ENCODE measurements around the gene CATSPERD. TPM values are rescaled to one million over a fixed set of nuclear protein-coding genes. Genes with fewer than 3 reads are reported as not detected.

The CATSPERD gene
- total and polyA plus RNA-seq, 7 experiments from 2014 or later = 0.07 TPM; not detected in 6

GRCh38 chr19:5680084-5680436 is 40.4 kb upstream of the CATSPERD start:
- CTCF ChIA-PET = no interaction called here

GRCh38 chr19:5680437-5681368 is 39.7 kb upstream of the CATSPERD start, which contains the start of the genes HSD11B1L and MICOS13:
Gene HSD11B1L, plus strand, starts transcription at chr19:5681027. Its CDS starts 3,806 bp downstream, at chr19:5684833.
Gene MICOS13, minus strand, starts transcription at chr19:5680516. Its CDS starts 30 bp downstream, at chr19:5680486.
- POLR2A ChIA-PET = interaction anchor here (1.0 to 1.7 kb wide), 2 partner anchors 9 to 11 kb away, joined by 3 to 6 read pairs; partner anchors contain the start of gene RPL36
- intact Hi-C loops (cut with micrococcal nuclease) = loop anchor here (1.0 to 10.0 kb wide), 16 partner anchors 10 to 1854 kb away; partner anchors contain the start of genes CATSPERD (in 2 of the 2), LONP1 (in 2 of the 2), RPL36 (in 2 of the 2) and SAFB2 (in 2 of the 2)

More at GRCh38 chr19:5680084-5680436, 40.4 kb upstream of the CATSPERD start:
- Histone ChIP-seq H3K9me3 (ENCODE audit: control insufficient read depth in 2 of 3, low read length in 3 of 3) (no peaks in the 10 kb centered on the region), H3K4me1 (ENCODE audit: control insufficient read depth in 2 of 2, insufficient read depth in 2 of 2, low read length in 2 of 2) (peaks cover 8 to 18% of the 10 kb centered on the region in 2 donors), H3K27ac (ENCODE audit: low read depth, low read length) (peak overlapping the region; percentile 98), H3K4me3 (ENCODE audit: low read length) (peak overlapping the region; percentile 100), H3K36me3 (ENCODE audit: control insufficient read depth in 2 of 3, insufficient read depth in 3 of 3, low read length in 3 of 3) (peaks cover 0 to 13% (median 0%) of the 10 kb centered on the region in 3 experiments), H3K27me3 (ENCODE audit: control insufficient read depth in 2 of 2, insufficient read depth in 2 of 2, low read length in 2 of 2) (no peaks in the 10 kb centered on the region)
- no peak for DNase-seq
- Mint-ChIP-seq H3K4me3 (peak overlapping the region; percentile 85 to 97 (median 94)), H3K9me3 (peaks cover 0 to 4% (median 0%) of the 10 kb centered on the region in 11 donors), H3K27me3 (peaks cover 0 to 18% (median 0%) of the 10 kb centered on the region in 5 donors), H3K36me3 (peaks cover 0 to 6% (median 0%) of the 10 kb centered on the region in 5 donors), H3K4me1 (peaks cover 20 to 32% (median 25%) of the 10 kb centered on the region in 7 donors), H3K27ac (peak overlapping the region; percentile 94 to 100 (median 97))
- POLR2A ChIA-PET = interaction anchor here (0.5 to 1.7 kb wide), 3 partner anchors 10 to 114 kb away, joined by 4 to 6 read pairs (median 4); partner anchors contain the start of genes RPL36, SAFB and SAFB2
- ATAC-seq = no peak
- intact Hi-C loops (cut with micrococcal nuclease) = loop anchor here (1.0 to 10.0 kb wide), 16 partner anchors 10 to 1855 kb away; partner anchors contain the start of genes CATSPERD (in 2 of the 2), LONP1 (in 2 of the 2), RPL36 (in 2 of the 2) and SAFB2 (in 2 of the 2)

GRCh38 chr19:5681391-5682106 is 38.9 kb upstream of the CATSPERD start:
- Mint-ChIP-seq H3K4me3 (peak overlapping the region; percentile 56 to 96 (median 86)), H3K36me3 (peaks cover 0 to 3% (median 0%) of the 10 kb centered on the region in 5 donors), H3K27me3 (peaks cover 0 to 18% (median 0%) of the 10 kb centered on the region in 5 donors), H3K4me1 (peaks cover 20 to 41% (median 30%) of the 10 kb centered on the region in 7 donors), H3K27ac (peak overlapping the region; percentile 43 to 95 (median 85)), H3K9me3 (peaks cover 0 to 4% (median 0%) of the 10 kb centered on the region in 11 donors)
- peaks cover 0 to 13% (median 0%) of the 10 kb centered on the region in 3 experiments for H3K36me3 ChIP-seq (ENCODE audit: control insufficient read depth in 2 of 3, insufficient read depth in 3 of 3, low read length in 3 of 3)
- intact Hi-C loops (cut with micrococcal nuclease) = loop anchor here (5.0 to 10.0 kb wide), 6 partner anchors 433 to 1853 kb away; partner anchors contain the start of genes ALKBH7 (in 1 of the 2), GPR108 (in 1 of the 2), KDM4B (in 1 of the 2) and MPND (in 1 of the 2)
- no peaks in the 10 kb centered on the region for H3K27me3 ChIP-seq (ENCODE audit: control insufficient read depth in 2 of 2, insufficient read depth in 2 of 2, low read length in 2 of 2)
- peaks cover 8 to 22% of the 10 kb centered on the region in 2 donors for H3K4me1 ChIP-seq (ENCODE audit: control insufficient read depth in 2 of 2, insufficient read depth in 2 of 2, low read length in 2 of 2)
- H3K9me3 ChIP-seq (ENCODE audit: control insufficient read depth in 2 of 3, low read length in 3 of 3) = no peaks in the 10 kb centered on the region
- peak overlapping the region; percentile 100 for H3K4me3 ChIP-seq (ENCODE audit: low read length)
- no peak for DNase-seq
- ATAC-seq = no peak
- CTCF ChIA-PET = no interaction called here
- H3K27ac ChIP-seq (ENCODE audit: low read depth, low read length) = peak overlapping the region; percentile 98
- POLR2A ChIA-PET = interaction anchor here (1.0 kb wide), 1 partner anchor 10 kb away, joined by 3 read pairs; no protein-coding TSS in a partner anchor

More at GRCh38 chr19:5680437-5681368, 39.7 kb upstream of the CATSPERD start, which contains the start of the genes HSD11B1L and MICOS13:
- Mint-ChIP-seq H3K9me3 (peaks cover 0 to 4% (median 0%) of the 10 kb centered on the region in 11 donors), H3K4me1 (peaks cover 20 to 33% (median 25%) of the 10 kb centered on the region in 7 donors), H3K36me3 (peaks cover 0 to 4% (median 0%) of the 10 kb centered on the region in 5 donors), H3K27me3 (peaks cover 0 to 18% (median 0%) of the 10 kb centered on the region in 5 donors), H3K4me3 (peak within 1 kb of the TSS; percentile 85 to 97 (median 94)), H3K27ac (peak within 1 kb of the TSS; percentile 94 to 100 (median 97))
- peak; percentile 96 for ATAC-seq
- CTCF ChIA-PET = no interaction called here
- peak within 1 kb of the TSS; percentile 100 for H3K4me3 ChIP-seq (ENCODE audit: low read length)
- peak; percentile 98 to 99 (median 99) for DNase-seq
- H3K27ac ChIP-seq (ENCODE audit: low read depth, low read length) = peak within 1 kb of the TSS; percentile 98
- no peaks in the 10 kb centered on the region for H3K27me3 ChIP-seq (ENCODE audit: control insufficient read depth in 2 of 2, insufficient read depth in 2 of 2, low read length in 2 of 2)
- H3K4me1 ChIP-seq (ENCODE audit: control insufficient read depth in 2 of 2, insufficient read depth in 2 of 2, low read length in 2 of 2) = peaks cover 8 to 18% of the 10 kb centered on the region in 2 donors
- H3K9me3 ChIP-seq (ENCODE audit: control insufficient read depth in 2 of 3, low read length in 3 of 3) = no peaks in the 10 kb centered on the region
- H3K36me3 ChIP-seq (ENCODE audit: control insufficient read depth in 2 of 3, insufficient read depth in 3 of 3, low read length in 3 of 3) = peaks cover 0 to 13% (median 0%) of the 10 kb centered on the region in 3 experiments

GRCh38 chr19:5682107-5682482 is 38.3 kb upstream of the CATSPERD start:
- Mint-ChIP-seq H3K4me1 (peaks cover 20 to 42% (median 32%) of the 10 kb centered on the region in 7 donors), H3K27me3 (peaks cover 0 to 18% (median 0%) of the 10 kb centered on the region in 5 donors), H3K27ac (peak overlapping the region; percentile 21 to 94 (median 82)), H3K9me3 (peaks cover 0 to 4% (median 0%) of the 10 kb centered on the region in 11 donors), H3K4me3 (peak overlapping the region; percentile 56 to 96 (median 86)), H3K36me3 (peaks cover 0 to 3% (median 0%) of the 10 kb centered on the region in 5 donors)
- DNase-seq (no peak), ATAC-seq (no peak)
- POLR2A ChIA-PET = no interaction called here
- Histone ChIP-seq H3K27ac (ENCODE audit: low read depth, low read length) (no peak overlapping the region), H3K4me3 (ENCODE audit: low read length) (no peak overlapping the region), H3K9me3 (ENCODE audit: control insufficient read depth in 2 of 3, low read length in 3 of 3) (no peaks in the 10 kb centered on the region), H3K4me1 (ENCODE audit: control insufficient read depth in 2 of 2, insufficient read depth in 2 of 2, low read length in 2 of 2) (peaks cover 8 to 22% of the 10 kb centered on the region in 2 donors), H3K36me3 (ENCODE audit: control insufficient read depth in 2 of 3, insufficient read depth in 3 of 3, low read length in 3 of 3) (peaks cover 0 to 13% (median 0%) of the 10 kb centered on the region in 3 experiments), H3K27me3 (ENCODE audit: control insufficient read depth in 2 of 2, insufficient read depth in 2 of 2, low read length in 2 of 2) (no peaks in the 10 kb centered on the region)
- intact Hi-C loops (cut with micrococcal nuclease) = loop anchor here (5.0 to 10.0 kb wide), 6 partner anchors 433 to 1853 kb away; partner anchors contain the start of genes ALKBH7 (in 1 of the 2), GPR108 (in 1 of the 2), KDM4B (in 1 of the 2) and MPND (in 1 of the 2)
- CTCF ChIA-PET = no interaction called here

- H3K4me3 Mint-ChIP-seq = peak overlapping the region in 9 of 10 donors; percentile 5 to 71 (median 27)
- no peaks in the 10 kb centered on the region for H3K9me3 ChIP-seq (ENCODE audit: control insufficient read depth in 2 of 3, low read length in 3 of 3)
- peaks cover 0 to 5% (median 0%) of the 10 kb centered on the region in 3 experiments for H3K36me3 ChIP-seq (ENCODE audit: control insufficient read depth in 2 of 3, insufficient read depth in 3 of 3, low read length in 3 of 3)
- H3K27ac Mint-ChIP-seq = peak overlapping the region in 2 of 9 donors; percentile 44 to 61
- no peaks in the 10 kb centered on the region for H3K27me3 ChIP-seq (ENCODE audit: control insufficient read depth in 2 of 2, insufficient read depth in 2 of 2, low read length in 2 of 2)
- no peak overlapping the region for H3K4me3 ChIP-seq (ENCODE audit: low read length)
- peaks cover 0 to 18% (median 0%) of the 10 kb centered on the region in 5 donors for H3K27me3 Mint-ChIP-seq
- intact Hi-C loops (cut with micrococcal nuclease) = loop anchor here (5.0 to 10.0 kb wide), 6 partner anchors 431 to 1851 kb away; partner anchors contain the start of genes ALKBH7 (in 1 of the 2), GPR108 (in 1 of the 2), KDM4B (in 1 of the 2) and MPND (in 1 of the 2)
- CTCF ChIA-PET = no interaction called here
- POLR2A ChIA-PET = interaction anchor here (1.3 kb wide), 1 partner anchor 61 kb away, joined by 3 read pairs; the partner anchor contains the start of gene SAFB2
- peaks cover 17 to 22% of the 10 kb centered on the region in 2 donors for H3K4me1 ChIP-seq (ENCODE audit: control insufficient read depth in 2 of 2, insufficient read depth in 2 of 2, low read length in 2 of 2)
- DNase-seq = no peak
- peaks cover 0 to 4% (median 0%) of the 10 kb centered on the region in 11 donors for H3K9me3 Mint-ChIP-seq
- H3K4me1 Mint-ChIP-seq = peaks cover 20 to 46% (median 35%) of the 10 kb centered on the region in 7 donors
- no peak for ATAC-seq
- H3K27ac ChIP-seq (ENCODE audit: low read depth, low read length) = no peak overlapping the region
- H3K36me3 Mint-ChIP-seq = peaks cover 0 to 3% (median 0%) of the 10 kb centered on the region in 5 donors
Observed at GRCh38 chr19:5683177-5683886, 37.1 kb upstream of the CATSPERD start.
